ENCODE results near the gene PEX14.
A peak's percentile ranks its signal among the peaks of the same experiment; 100 is the strongest.
"Not testable (repeated sequence)": the region's sequence is repeated elsewhere in the genome, so short reads cannot be mapped to it uniquely, and the experiment has no call there.

The PEX14 gene

GRCh38 chr1:10472220-10473144, 2.3 kb upstream of the PEX14 start, which contains the start of gene DFFA:
TSS of gene DFFA (minus strand) at chr1:10472529. CDS start at chr1:10472458, 71 bp downstream.
- Histone ChIP-seq H3K27ac (ENCODE audit: low read length) (no peak within 1 kb of the TSS), H3K36me3 (ENCODE audit: control insufficient read depth, insufficient read depth, low read length) (peaks cover 9% of the 10 kb centered on the region; the same call in 1 of the 2 replicates), H3K4me3 (ENCODE audit: low read length) (peak within 1 kb of the TSS; percentile 76), H3K27me3 (ENCODE audit: control insufficient read depth, insufficient read depth, low read length) (no peaks in the 10 kb centered on the region), H3K9me3 (ENCODE audit: control insufficient read depth, insufficient read depth, low read length) (no peaks in the 10 kb centered on the region), H3K4me1 (ENCODE audit: control insufficient read depth, insufficient read depth, low read length) (no peaks in the 10 kb centered on the region)
- DNase-seq (ENCODE audit: low read depth, low spot score) = peak; percentile 93
- WGBS (ENCODE audit: insufficient coverage, insufficient read length) = no CpG with 5 or more reads among the region's 59 CpGs

GRCh38 chr1:10473145-10473765, 1.5 kb upstream of the PEX14 start:
- WGBS (ENCODE audit: insufficient coverage, insufficient read length) = no CpG with 5 or more reads among the region's 23 CpGs
- H3K9me3 ChIP-seq (ENCODE audit: control insufficient read depth, insufficient read depth, low read length) = no peaks in the 10 kb centered on the region
- no peak overlapping the region for H3K4me3 ChIP-seq (ENCODE audit: low read length)
- no peaks in the 10 kb centered on the region for H3K27me3 ChIP-seq (ENCODE audit: control insufficient read depth, insufficient read depth, low read length)
- H3K4me1 ChIP-seq (ENCODE audit: control insufficient read depth, insufficient read depth, low read length) = no peaks in the 10 kb centered on the region
- DNase-seq (ENCODE audit: low read depth, low spot score) = no peak
- H3K27ac ChIP-seq (ENCODE audit: low read length) = no peak overlapping the region
- peaks cover 7% of the 10 kb centered on the region; the same call in 1 of the 2 replicates for H3K36me3 ChIP-seq (ENCODE audit: control insufficient read depth, insufficient read depth, low read length)

- H3K27ac ChIP-seq (ENCODE audit: low read length); H3K36me3 ChIP-seq (ENCODE audit: control insufficient read depth, insufficient read depth, low read length); H3K27me3 ChIP-seq (ENCODE audit: control insufficient read depth, insufficient read depth, low read length); H3K4me3 ChIP-seq (ENCODE audit: low read length); H3K4me1 ChIP-seq (ENCODE audit: control insufficient read depth, insufficient read depth, low read length); DNase-seq (ENCODE audit: low read depth, low spot score); H3K9me3 ChIP-seq (ENCODE audit: control insufficient read depth, insufficient read depth, low read length): not testable (repeated sequence)
- no CpG with 5 or more reads among the region's 10 CpGs for WGBS (ENCODE audit: insufficient coverage, insufficient read length)
Measured at GRCh38 chr1:10474309-10474612, 489 bp upstream of the PEX14 start.

GRCh38 chr1:10475510-10475909, 760 bp downstream of the PEX14 start:
- H3K27me3 ChIP-seq (ENCODE audit: control insufficient read depth, insufficient read depth, low read length) = no peaks in the 10 kb centered on the region
- peak overlapping the region; percentile 86 for H3K4me3 ChIP-seq (ENCODE audit: low read length)
- H3K27ac ChIP-seq (ENCODE audit: low read length) = no peak overlapping the region
- H3K36me3 ChIP-seq (ENCODE audit: control insufficient read depth, insufficient read depth, low read length) = no peaks in the 10 kb centered on the region
- WGBS (ENCODE audit: insufficient coverage, insufficient read length) = no CpG with 5 or more reads among the region's 13 CpGs
- H3K9me3 ChIP-seq (ENCODE audit: control insufficient read depth, insufficient read depth, low read length) = no peaks in the 10 kb centered on the region
- H3K4me1 ChIP-seq (ENCODE audit: control insufficient read depth, insufficient read depth, low read length) = no peaks in the 10 kb centered on the region
- no peak for DNase-seq (ENCODE audit: low read depth, low spot score)

- WGBS (ENCODE audit: insufficient coverage, insufficient read length) = no CpG with 5 or more reads among the region's 8 CpGs
- Histone ChIP-seq H3K4me3 (ENCODE audit: low read length) (no peak overlapping the region), H3K27me3 (ENCODE audit: control insufficient read depth, insufficient read depth, low read length) (no peaks in the 10 kb centered on the region), H3K4me1 (ENCODE audit: control insufficient read depth, insufficient read depth, low read length) (no peaks in the 10 kb centered on the region), H3K27ac (ENCODE audit: low read length) (no peak overlapping the region), H3K36me3 (ENCODE audit: control insufficient read depth, insufficient read depth, low read length) (no peaks in the 10 kb centered on the region), H3K9me3 (ENCODE audit: control insufficient read depth, insufficient read depth, low read length) (no peaks in the 10 kb centered on the region)
- no peak for DNase-seq (ENCODE audit: low read depth, low spot score)
Measured at GRCh38 chr1:10479296-10479695, 4.5 kb downstream of the PEX14 start.

- Histone ChIP-seq H3K36me3 (ENCODE audit: control insufficient read depth, insufficient read depth, low read length) (no peaks in the 10 kb centered on the region), H3K4me3 (ENCODE audit: low read length) (no peak overlapping the region), H3K27ac (ENCODE audit: low read length) (no peak overlapping the region), H3K9me3 (ENCODE audit: control insufficient read depth, insufficient read depth, low read length) (no peaks in the 10 kb centered on the region), H3K27me3 (ENCODE audit: control insufficient read depth, insufficient read depth, low read length) (no peaks in the 10 kb centered on the region), H3K4me1 (ENCODE audit: control insufficient read depth, insufficient read depth, low read length) (no peaks in the 10 kb centered on the region)
- WGBS (ENCODE audit: insufficient coverage, insufficient read length) = no CpG with 5 or more reads among the region's 2 CpGs
- no peak for DNase-seq (ENCODE audit: low read depth, low spot score)
Measured at GRCh38 chr1:10480614-10481013, 5.9 kb downstream of the PEX14 start.

- H3K27ac ChIP-seq (ENCODE audit: low read length) = no peak overlapping the region
Measured at GRCh38 chr1:10484521-10484920, 9.8 kb downstream of the PEX14 start.

GRCh38 chr1:10489291-10490055, 14.7 kb downstream of the PEX14 start:
- Histone ChIP-seq H3K27ac (ENCODE audit: low read length) (no peak overlapping the region), H3K36me3 (ENCODE audit: control insufficient read depth, insufficient read depth, low read length) (no peaks in the 10 kb centered on the region), H3K4me1 (ENCODE audit: control insufficient read depth, insufficient read depth, low read length) (no peaks in the 10 kb centered on the region), H3K4me3 (ENCODE audit: low read length) (no peak overlapping the region), H3K9me3 (ENCODE audit: control insufficient read depth, insufficient read depth, low read length) (no peaks in the 10 kb centered on the region), H3K27me3 (ENCODE audit: control insufficient read depth, insufficient read depth, low read length) (no peaks in the 10 kb centered on the region)
- no CpG with 5 or more reads among the region's 4 CpGs for WGBS (ENCODE audit: insufficient coverage, insufficient read length)
- no peak for DNase-seq (ENCODE audit: low read depth, low spot score)

More at GRCh38 chr1:10484521-10484920, 9.8 kb downstream of the PEX14 start:
- Histone ChIP-seq H3K4me1 (ENCODE audit: control insufficient read depth, insufficient read depth, low read length) (no peaks in the 10 kb centered on the region), H3K4me3 (ENCODE audit: low read length) (no peak overlapping the region), H3K36me3 (ENCODE audit: control insufficient read depth, insufficient read depth, low read length) (no peaks in the 10 kb centered on the region), H3K9me3 (ENCODE audit: control insufficient read depth, insufficient read depth, low read length) (no peaks in the 10 kb centered on the region), H3K27me3 (ENCODE audit: control insufficient read depth, insufficient read depth, low read length) (no peaks in the 10 kb centered on the region)
- no CpG with 5 or more reads among the region's 6 CpGs for WGBS (ENCODE audit: insufficient coverage, insufficient read length)
- DNase-seq (ENCODE audit: low read depth, low spot score) = no peak

- no peak overlapping the region for H3K4me3 ChIP-seq (ENCODE audit: low read length)
- H3K9me3 ChIP-seq (ENCODE audit: control insufficient read depth, insufficient read depth, low read length) = no peaks in the 10 kb centered on the region
- DNase-seq (ENCODE audit: low read depth, low spot score) = no peak
- no peaks in the 10 kb centered on the region for H3K4me1 ChIP-seq (ENCODE audit: control insufficient read depth, insufficient read depth, low read length)
- no CpG with 5 or more reads among the region's 12 CpGs for WGBS (ENCODE audit: insufficient coverage, insufficient read length)
- H3K27me3 ChIP-seq (ENCODE audit: control insufficient read depth, insufficient read depth, low read length) = no peaks in the 10 kb centered on the region
- H3K36me3 ChIP-seq (ENCODE audit: control insufficient read depth, insufficient read depth, low read length) = no peaks in the 10 kb centered on the region
- no peak overlapping the region for H3K27ac ChIP-seq (ENCODE audit: low read length)
Measured at GRCh38 chr1:10490286-10490970, 15.7 kb downstream of the PEX14 start.

GRCh38 chr1:10494418-10494753, 19.6 kb downstream of the PEX14 start:
- no peaks in the 10 kb centered on the region for H3K9me3 ChIP-seq (ENCODE audit: control insufficient read depth, insufficient read depth, low read length)
- H3K27me3 ChIP-seq (ENCODE audit: control insufficient read depth, insufficient read depth, low read length) = no peaks in the 10 kb centered on the region
- no CpG with 5 or more reads among the region's 5 CpGs for WGBS (ENCODE audit: insufficient coverage, insufficient read length)
- no peak overlapping the region for H3K27ac ChIP-seq (ENCODE audit: low read length)
- no peaks in the 10 kb centered on the region for H3K36me3 ChIP-seq (ENCODE audit: control insufficient read depth, insufficient read depth, low read length)
- H3K4me1 ChIP-seq (ENCODE audit: control insufficient read depth, insufficient read depth, low read length) = no peaks in the 10 kb centered on the region
- DNase-seq (ENCODE audit: low read depth, low spot score) = no peak
- H3K4me3 ChIP-seq (ENCODE audit: low read length) = no peak overlapping the region
